PFSK-1 (cell line): ENCODE measurements around the gene ZBED2.

Experiments used
- FOXP2 ChIP-seq: optimal IDR thresholded peaks from 2 replicates; pipeline ENCODE3; 2011; ENCODE audit warnings: borderline replicate concordance, control low read depth, inconsistent platforms; ENCODE audit not compliant: insufficient read depth; ENCODE audit errors: extremely low read length, extremely low read depth
- POLR2AphosphoS5 ChIP-seq: IDR thresholded peaks from 2 replicates; pipeline ENCODE4 v1.6.1; 2012; ENCODE audit warnings: low read depth, mild to moderate bottlenecking, control low read depth, low read length, moderate library complexity
- SIN3A ChIP-seq: IDR thresholded peaks from 2 replicates; pipeline ENCODE4 v1.6.1; 2012; ENCODE audit warnings: mild to moderate bottlenecking, low read length, moderate library complexity, borderline replicate concordance; ENCODE audit not compliant: insufficient read depth
- TAF1 ChIP-seq: IDR thresholded peaks from 2 replicates; pipeline ENCODE4 v1.6.1; 2012; ENCODE audit warnings: low read length, control low read depth, borderline replicate concordance; ENCODE audit not compliant: insufficient read depth
- TF ChIP-seq, protein P1 (sequence below), 2 experiments: IDR thresholded peaks; 2 replicates each; pipeline versions ENCODE4 v1.6.1 to v1.8.0; 2011 to 2012; ENCODE audit warnings: low read depth in 2 of 2, low read length in 2 of 2, control low read depth in 1 of 2, inconsistent platforms in 1 of 2, mild to moderate bottlenecking in 1 of 2, moderate library complexity in 1 of 2; ENCODE audit not compliant: insufficient read depth in 1 of 2

ZBED2 gene

DNA sequence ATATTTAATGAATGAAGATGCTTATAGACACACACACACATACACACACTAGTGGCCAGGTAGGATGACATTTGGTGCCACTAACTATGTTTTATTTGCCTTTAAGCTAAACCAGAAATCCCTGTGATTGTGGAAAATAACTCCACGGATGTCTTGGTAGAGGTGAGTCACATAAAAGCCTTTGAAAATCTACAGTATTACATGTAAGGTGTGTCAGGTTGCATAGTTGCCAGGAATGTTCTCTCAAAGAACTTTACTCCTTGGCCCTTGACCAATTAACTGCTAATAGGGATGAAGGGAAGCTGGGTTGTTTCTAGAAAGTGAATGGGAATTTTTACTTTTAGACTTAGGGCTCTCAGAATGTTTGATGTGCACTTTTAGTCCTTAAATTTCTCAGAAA, 9.9 kb downstream of the ZBED2 start:
- TF ChIP-seq FOXP2 (no peak), SIN3A (no peak), TAF1 (no peak), POLR2AphosphoS5 (no peak)

- TF ChIP-seq, protein P1, sequence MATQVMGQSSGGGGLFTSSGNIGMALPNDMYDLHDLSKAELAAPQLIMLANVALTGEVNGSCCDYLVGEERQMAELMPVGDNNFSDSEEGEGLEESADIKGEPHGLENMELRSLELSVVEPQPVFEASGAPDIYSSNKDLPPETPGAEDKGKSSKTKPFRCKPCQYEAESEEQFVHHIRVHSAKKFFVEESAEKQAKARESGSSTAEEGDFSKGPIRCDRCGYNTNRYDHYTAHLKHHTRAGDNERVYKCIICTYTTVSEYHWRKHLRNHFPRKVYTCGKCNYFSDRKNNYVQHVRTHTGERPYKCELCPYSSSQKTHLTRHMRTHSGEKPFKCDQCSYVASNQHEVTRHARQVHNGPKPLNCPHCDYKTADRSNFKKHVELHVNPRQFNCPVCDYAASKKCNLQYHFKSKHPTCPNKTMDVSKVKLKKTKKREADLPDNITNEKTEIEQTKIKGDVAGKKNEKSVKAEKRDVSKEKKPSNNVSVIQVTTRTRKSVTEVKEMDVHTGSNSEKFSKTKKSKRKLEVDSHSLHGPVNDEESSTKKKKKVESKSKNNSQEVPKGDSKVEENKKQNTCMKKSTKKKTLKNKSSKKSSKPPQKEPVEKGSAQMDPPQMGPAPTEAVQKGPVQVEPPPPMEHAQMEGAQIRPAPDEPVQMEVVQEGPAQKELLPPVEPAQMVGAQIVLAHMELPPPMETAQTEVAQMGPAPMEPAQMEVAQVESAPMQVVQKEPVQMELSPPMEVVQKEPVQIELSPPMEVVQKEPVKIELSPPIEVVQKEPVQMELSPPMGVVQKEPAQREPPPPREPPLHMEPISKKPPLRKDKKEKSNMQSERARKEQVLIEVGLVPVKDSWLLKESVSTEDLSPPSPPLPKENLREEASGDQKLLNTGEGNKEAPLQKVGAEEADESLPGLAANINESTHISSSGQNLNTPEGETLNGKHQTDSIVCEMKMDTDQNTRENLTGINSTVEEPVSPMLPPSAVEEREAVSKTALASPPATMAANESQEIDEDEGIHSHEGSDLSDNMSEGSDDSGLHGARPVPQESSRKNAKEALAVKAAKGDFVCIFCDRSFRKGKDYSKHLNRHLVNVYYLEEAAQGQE (IDR thresholded peaks at IDR 0.05; ENCODE audit: insufficient read depth in 1 of 2, low read depth in 2 of 2, low read length in 2 of 2), result no peak
- TF ChIP-seq SIN3A, result no peak
- TF ChIP-seq POLR2AphosphoS5, result no peak
- no peak for TF ChIP-seq TAF1
- no peak for TF ChIP-seq FOXP2
Observed at GRCh38 chr3:111584744-111585143, 10.4 kb downstream of the ZBED2 start.

- TF ChIP-seq SIN3A, result no peak
- TF ChIP-seq TAF1, result no peak
- TF ChIP-seq FOXP2, result no peak
- TF ChIP-seq POLR2AphosphoS5, result no peak
- TF ChIP-seq, protein P1 (IDR thresholded peaks at IDR 0.05; ENCODE audit: insufficient read depth in 1 of 2, low read depth in 2 of 2, low read length in 2 of 2), result no peak
Observed at GRCh38 chr3:111582120-111582474, 13.0 kb downstream of the ZBED2 start.

GRCh38 chr3:111581403-111582119, 13.6 kb downstream of the ZBED2 start:
- TF ChIP-seq, protein P1 (IDR thresholded peaks at IDR 0.05; ENCODE audit: insufficient read depth in 1 of 2, low read depth in 2 of 2, low read length in 2 of 2), result no peak
- no peak for TF ChIP-seq SIN3A
- TF ChIP-seq FOXP2, result no peak
- no peak for TF ChIP-seq POLR2AphosphoS5
- no peak for TF ChIP-seq TAF1

DNA sequence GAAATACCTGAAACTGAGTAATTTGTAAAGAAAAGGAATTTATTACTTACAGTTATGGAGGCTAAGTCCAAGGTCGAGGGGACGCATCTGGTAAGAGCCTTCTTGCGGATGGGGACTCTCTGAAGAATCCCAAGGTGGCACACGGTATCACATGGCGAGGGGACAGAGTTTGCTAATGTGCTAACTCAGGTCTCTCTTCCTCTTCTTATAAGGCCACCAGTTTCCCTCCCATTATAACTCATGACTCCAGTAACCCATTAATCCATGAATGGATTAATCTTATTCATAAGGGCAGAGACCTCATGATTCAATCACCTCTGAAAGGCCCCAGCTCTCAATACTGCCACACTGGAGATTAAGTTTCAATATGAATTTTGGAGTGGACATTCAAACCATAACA, 15.7 kb downstream of the ZBED2 start:
- TF ChIP-seq SIN3A (no peak), POLR2AphosphoS5 (no peak), TAF1 (no peak), FOXP2 (no peak)
- TF ChIP-seq, protein P1 (IDR thresholded peaks at IDR 0.05; ENCODE audit: insufficient read depth in 1 of 2, low read depth in 2 of 2, low read length in 2 of 2), result no peak
